ENCODE results near the gene SAMHD1. TPM values are rescaled to one million over a fixed set of nuclear protein-coding genes. Genes with fewer than 3 reads are reported as not detected.

Gene SAMHD1
- total RNA-seq, 2 experiments from 2014 or later = 10.6 to 20.8 TPM

GRCh38 chr20:36971103-36971502 lies 19.6 kb upstream of the SAMHD1 start:
- no peak for DNase-seq (ENCODE audit: low spot score)
- POLR2A ChIA-PET = interaction anchor here (0.5 kb wide), 1 partner anchor 1452 kb away, joined by 3 read pairs; no protein-coding TSS in a partner anchor
- Histone ChIP-seq H2AFZ (ENCODE audit: low read length) (no peak overlapping the region), H3K4me1 (ENCODE audit: insufficient read depth, low read length, poor library complexity, severe bottlenecking) (peaks cover 10% of the 10 kb centered on the region), H3K4me3 (ENCODE audit: low read depth, low read length, poor library complexity, severe bottlenecking) (no peak overlapping the region), H3K4me2 (ENCODE audit: low read length) (no peak overlapping the region), H3K79me2 (ENCODE audit: insufficient read depth, low read depth, low read length) (no peaks in the 10 kb centered on the region), H3K9me3 (ENCODE audit: low read length) (no peaks in the 10 kb centered on the region), H3K27ac (ENCODE audit: low read depth, low read length, poor library complexity, severe bottlenecking) (no peak overlapping the region), H3K36me3 (ENCODE audit: insufficient read depth, low read length) (no peaks in the 10 kb centered on the region), H4K20me1 (ENCODE audit: insufficient read depth, low read length) (no peaks in the 10 kb centered on the region), H3K9me2 (ENCODE audit: insufficient read depth, low read length) (no peaks in the 10 kb centered on the region)
- BruUV-seq (replicated peaks) = no TSS peak
- intact Hi-C loops (cut with micrococcal nuclease; ENCODE audit: unreplicated experiment) = no loop called here
- no peak for TF ChIP-seq CTCF (conservative IDR thresholded peaks at IDR 0.05; ENCODE audit: low read length)
- TF ChIP-seq EZH2phosphoT487 (IDR thresholded peaks at IDR 0.05; ENCODE audit: borderline replicate concordance, low read depth, low read length) = no peak
- CTCF ChIA-PET (ENCODE audit: unreplicated experiment) = no interaction called here

- H3K4me3 ChIP-seq (ENCODE audit: low read depth, low read length, poor library complexity, severe bottlenecking) = no peak overlapping the region
- CTCF ChIA-PET (ENCODE audit: unreplicated experiment) = no interaction called here
- BruUV-seq (replicated peaks) = no TSS peak
- no peak overlapping the region for H3K4me2 ChIP-seq (ENCODE audit: low read length)
- intact Hi-C loops (cut with micrococcal nuclease; ENCODE audit: unreplicated experiment) = no loop called here
- H3K27ac ChIP-seq (ENCODE audit: low read depth, low read length, poor library complexity, severe bottlenecking) = no peak overlapping the region
- POLR2A ChIA-PET = interaction anchor here (0.6 kb wide), 1 partner anchor 65 kb away, joined by 7 read pairs; no protein-coding TSS in a partner anchor
- no peak for DNase-seq (ENCODE audit: low spot score)
- no peaks in the 10 kb centered on the region for H3K36me3 ChIP-seq (ENCODE audit: insufficient read depth, low read length)
- H3K9me2 ChIP-seq (ENCODE audit: insufficient read depth, low read length) = no peaks in the 10 kb centered on the region
- H3K79me2 ChIP-seq (ENCODE audit: insufficient read depth, low read depth, low read length) = no peaks in the 10 kb centered on the region
- no peak overlapping the region for H2AFZ ChIP-seq (ENCODE audit: low read length)
- TF ChIP-seq EZH2phosphoT487 (IDR thresholded peaks at IDR 0.05; ENCODE audit: borderline replicate concordance, low read depth, low read length) (no peak), CTCF (conservative IDR thresholded peaks at IDR 0.05; ENCODE audit: low read length) (no peak)
- no peaks in the 10 kb centered on the region for H3K9me3 ChIP-seq (ENCODE audit: low read length)
- no peaks in the 10 kb centered on the region for H4K20me1 ChIP-seq (ENCODE audit: insufficient read depth, low read length)
- H3K4me1 ChIP-seq (ENCODE audit: insufficient read depth, low read length, poor library complexity, severe bottlenecking) = peaks cover 1% of the 10 kb centered on the region
These were observed 18.1 kb upstream of the SAMHD1 start for GRCh38 chr20:36969478-36970186.

- Histone ChIP-seq H3K79me2 (ENCODE audit: insufficient read depth, low read depth, low read length) (no peaks in the 10 kb centered on the region), H3K4me2 (ENCODE audit: low read length) (no peak overlapping the region), H3K4me1 (ENCODE audit: insufficient read depth, low read length, poor library complexity, severe bottlenecking) (no peaks in the 10 kb centered on the region), H3K4me3 (ENCODE audit: low read depth, low read length, poor library complexity, severe bottlenecking) (no peak overlapping the region), H3K9me2 (ENCODE audit: insufficient read depth, low read length) (no peaks in the 10 kb centered on the region), H4K20me1 (ENCODE audit: insufficient read depth, low read length) (no peaks in the 10 kb centered on the region), H3K27ac (ENCODE audit: low read depth, low read length, poor library complexity, severe bottlenecking) (no peak overlapping the region), H3K9me3 (ENCODE audit: low read length) (no peaks in the 10 kb centered on the region), H2AFZ (ENCODE audit: low read length) (no peak overlapping the region), H3K36me3 (ENCODE audit: insufficient read depth, low read length) (no peaks in the 10 kb centered on the region)
- ChIA-PET POLR2A (no interaction called here), CTCF (ENCODE audit: unreplicated experiment) (no interaction called here)
- BruUV-seq (replicated peaks) = no TSS peak
- no peak for DNase-seq (ENCODE audit: low spot score)
- intact Hi-C loops (cut with micrococcal nuclease; ENCODE audit: unreplicated experiment) = no loop called here
- TF ChIP-seq EZH2phosphoT487 (IDR thresholded peaks at IDR 0.05; ENCODE audit: borderline replicate concordance, low read depth, low read length) (no peak), CTCF (conservative IDR thresholded peaks at IDR 0.05; ENCODE audit: low read length) (no peak)
These were observed 17.5 kb upstream of the SAMHD1 start for GRCh38 chr20:36969051-36969450.
